Measurements from ENCODE around the gene PIK3R2.

PIK3R2 gene

GRCh38 chr19:18135712-18136584 lies 17.0 kb upstream of the PIK3R2 start:
- H3K4me3 ChIP-seq (ENCODE audit: low read depth, low read length), result no peak overlapping the region
- TF ChIP-seq MAX (IDR thresholded peaks at IDR 0.05; ENCODE audit: low read depth, low read length) (no peak), CTCF (IDR thresholded peaks at IDR 0.05; ENCODE audit: low read depth, low read length) (no peak), POLR2A (IDR thresholded peaks at IDR 0.05; ENCODE audit: extremely low read depth, insufficient read length) (no peak), MYC (IDR thresholded peaks at IDR 0.05; ENCODE audit: low read depth, low read length) (no peak)
- DNase-seq (ENCODE audit: low read depth), result no peak

GRCh38 chr19:18137242-18137641 lies 15.7 kb upstream of the PIK3R2 start:
- no peak for DNase-seq (ENCODE audit: low read depth)
- no peak for TF ChIP-seq MYC (IDR thresholded peaks at IDR 0.05; ENCODE audit: low read depth, low read length)
- no peak for TF ChIP-seq MAX (IDR thresholded peaks at IDR 0.05; ENCODE audit: low read depth, low read length)
- no peak for TF ChIP-seq CTCF (IDR thresholded peaks at IDR 0.05; ENCODE audit: low read depth, low read length)
- TF ChIP-seq POLR2A (IDR thresholded peaks at IDR 0.05; ENCODE audit: extremely low read depth, insufficient read length), result no peak
- no peak overlapping the region for H3K4me3 ChIP-seq (ENCODE audit: low read depth, low read length)

GRCh38 chr19:18137657-18138339 lies 15.2 kb upstream of the PIK3R2 start:
- no peak overlapping the region for H3K4me3 ChIP-seq (ENCODE audit: low read depth, low read length)
- DNase-seq (ENCODE audit: low read depth), result no peak
- TF ChIP-seq CTCF (IDR thresholded peaks at IDR 0.05; ENCODE audit: low read depth, low read length) (no peak), MYC (IDR thresholded peaks at IDR 0.05; ENCODE audit: low read depth, low read length) (no peak), POLR2A (IDR thresholded peaks at IDR 0.05; ENCODE audit: extremely low read depth, insufficient read length) (no peak), MAX (IDR thresholded peaks at IDR 0.05; ENCODE audit: low read depth, low read length) (no peak)

- no peak for DNase-seq (ENCODE audit: low read depth)
Observed at GRCh38 chr19:18140473-18140872, 12.5 kb upstream of the PIK3R2 start.

GRCh38 chr19:18141031-18141430 lies 11.9 kb upstream of the PIK3R2 start:
- H3K4me3 ChIP-seq (ENCODE audit: low read depth, low read length), result no peak overlapping the region
- TF ChIP-seq POLR2A (IDR thresholded peaks at IDR 0.05; ENCODE audit: extremely low read depth, insufficient read length), result no peak
- TF ChIP-seq MYC (IDR thresholded peaks at IDR 0.05; ENCODE audit: low read depth, low read length), result no peak
- TF ChIP-seq MAX (IDR thresholded peaks at IDR 0.05; ENCODE audit: low read depth, low read length), result no peak
- TF ChIP-seq CTCF (IDR thresholded peaks at IDR 0.05; ENCODE audit: low read depth, low read length), result no peak
- no peak for DNase-seq (ENCODE audit: low read depth)

More at GRCh38 chr19:18140473-18140872, 12.5 kb upstream of the PIK3R2 start:
- no peak overlapping the region for H3K4me3 ChIP-seq (ENCODE audit: low read depth, low read length)
- TF ChIP-seq MAX (IDR thresholded peaks at IDR 0.05; ENCODE audit: low read depth, low read length), result no peak
- TF ChIP-seq MYC (IDR thresholded peaks at IDR 0.05; ENCODE audit: low read depth, low read length), result no peak
- TF ChIP-seq POLR2A (IDR thresholded peaks at IDR 0.05; ENCODE audit: extremely low read depth, insufficient read length), result no peak

GRCh38 chr19:18143902-18144301 lies 9.1 kb upstream of the PIK3R2 start:
- H3K4me3 ChIP-seq (ENCODE audit: low read depth, low read length), result no peak overlapping the region
- no peak for TF ChIP-seq CTCF (IDR thresholded peaks at IDR 0.05; ENCODE audit: low read depth, low read length)
- no peak for TF ChIP-seq MYC (IDR thresholded peaks at IDR 0.05; ENCODE audit: low read depth, low read length)
- TF ChIP-seq MAX (IDR thresholded peaks at IDR 0.05; ENCODE audit: low read depth, low read length), result no peak
- TF ChIP-seq POLR2A (IDR thresholded peaks at IDR 0.05; ENCODE audit: extremely low read depth, insufficient read length), result no peak
- no peak for DNase-seq (ENCODE audit: low read depth)

Data from NB4 (cell line).